NCI-H2227 (cell line): ENCODE results near the gene SERGEF.

ENCODE experiments used
- DNase-seq: peaks from one replicate; lab custom pipeline; 2025; ENCODE audit not compliant: unreplicated experiment; lab: John Stamatoyannopoulos, UW

Gene SERGEF

GRCh38 chr11:17952487-17952886, 60.4 kb downstream of the SERGEF start:
- no peak for DNase-seq

GRCh38 chr11:17951685-17952388, 61.0 kb downstream of the SERGEF start:
- DNase-seq: no peak

GRCh38 chr11:17950644-17951043, 62.2 kb downstream of the SERGEF start:
- no peak for DNase-seq

- no peak for DNase-seq
Measured at GRCh38 chr11:17948296-17948695, 64.6 kb downstream of the SERGEF start.

- no peak for DNase-seq
Measured at GRCh38 chr11:17939542-17939941, 73.3 kb downstream of the SERGEF start.

- no peak for DNase-seq
Measured at GRCh38 chr11:17936790-17937189, 76.1 kb downstream of the SERGEF start.

- DNase-seq: no peak
Measured at GRCh38 chr11:17934194-17934593, 78.7 kb downstream of the SERGEF start.

- DNase-seq: no peak
Measured at GRCh38 chr11:17933708-17934107, 79.1 kb downstream of the SERGEF start.

- no peak for DNase-seq
Measured at GRCh38 chr11:17932472-17932871, 80.4 kb downstream of the SERGEF start.

- DNase-seq: no peak
Measured at GRCh38 chr11:17931595-17931994, 81.3 kb downstream of the SERGEF start.

GRCh38 chr11:17930544-17931125, 82.2 kb downstream of the SERGEF start:
- DNase-seq: peak; percentile 24

- DNase-seq: no peak
Measured at GRCh38 chr11:17929171-17929570, 83.7 kb downstream of the SERGEF start.

GRCh38 chr11:17927681-17928343, 85.0 kb downstream of the SERGEF start:
- DNase-seq: peak; percentile 27

- no peak for DNase-seq
Measured at GRCh38 chr11:17927041-17927440, 85.8 kb downstream of the SERGEF start.

- DNase-seq: no peak
Measured at GRCh38 chr11:17924713-17925112, 88.1 kb downstream of the SERGEF start.

GRCh38 chr11:17923217-17923616, 89.6 kb downstream of the SERGEF start:
- DNase-seq: no peak

- no peak for DNase-seq
Measured at GRCh38 chr11:17922416-17922788, 90.4 kb downstream of the SERGEF start.

- DNase-seq: no peak
Measured at GRCh38 chr11:17921659-17922415, 91.0 kb downstream of the SERGEF start.

GRCh38 chr11:17918049-17918605, 94.7 kb downstream of the SERGEF start:
- no peak for DNase-seq

GRCh38 chr11:17917556-17917955, 95.3 kb downstream of the SERGEF start:
- no peak for DNase-seq

GRCh38 chr11:17915500-17916143, 97.2 kb downstream of the SERGEF start:
- no peak for DNase-seq
